ENCODE measurements around the gene ABHD15.

DNA sequence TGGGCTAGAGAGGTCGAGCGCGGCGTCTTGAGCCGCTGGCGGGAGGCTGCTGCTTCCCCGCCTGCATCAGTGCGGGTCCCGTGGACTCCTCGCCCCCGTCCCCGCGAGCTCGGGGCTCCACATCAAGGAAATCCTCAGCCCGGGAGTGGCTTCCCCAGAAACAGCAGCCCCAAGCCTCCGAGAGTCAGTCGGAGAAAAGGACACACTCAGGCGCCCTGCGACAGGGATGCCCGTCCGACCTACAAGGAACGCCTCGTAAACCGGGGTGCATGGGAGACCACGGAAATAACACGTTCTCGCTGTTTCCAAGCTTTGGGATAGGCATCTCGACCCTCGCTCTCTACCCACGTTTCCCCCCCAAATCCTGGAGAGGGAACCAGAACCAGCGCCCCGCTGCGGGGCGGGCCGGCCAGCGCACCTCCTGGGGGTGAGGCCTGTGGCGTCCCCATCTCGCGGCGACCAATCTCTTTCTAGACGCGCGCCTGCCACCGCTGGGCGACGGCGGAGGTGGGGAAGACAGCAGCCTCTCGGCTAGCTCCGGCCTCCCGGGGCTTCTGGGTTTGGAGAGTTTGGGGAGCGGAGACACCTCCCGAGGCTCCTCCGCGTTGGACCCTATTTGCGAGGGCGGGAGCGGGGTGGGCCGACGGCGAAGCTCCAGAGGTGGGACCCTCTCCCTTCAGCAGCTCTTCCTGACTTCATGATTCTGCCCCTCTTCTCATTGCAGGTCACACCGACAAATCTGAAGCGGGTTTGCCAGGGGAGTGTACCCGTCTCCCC is 905 bp upstream of the ABHD15 start:
- TF ChIP-seq, protein P1, sequence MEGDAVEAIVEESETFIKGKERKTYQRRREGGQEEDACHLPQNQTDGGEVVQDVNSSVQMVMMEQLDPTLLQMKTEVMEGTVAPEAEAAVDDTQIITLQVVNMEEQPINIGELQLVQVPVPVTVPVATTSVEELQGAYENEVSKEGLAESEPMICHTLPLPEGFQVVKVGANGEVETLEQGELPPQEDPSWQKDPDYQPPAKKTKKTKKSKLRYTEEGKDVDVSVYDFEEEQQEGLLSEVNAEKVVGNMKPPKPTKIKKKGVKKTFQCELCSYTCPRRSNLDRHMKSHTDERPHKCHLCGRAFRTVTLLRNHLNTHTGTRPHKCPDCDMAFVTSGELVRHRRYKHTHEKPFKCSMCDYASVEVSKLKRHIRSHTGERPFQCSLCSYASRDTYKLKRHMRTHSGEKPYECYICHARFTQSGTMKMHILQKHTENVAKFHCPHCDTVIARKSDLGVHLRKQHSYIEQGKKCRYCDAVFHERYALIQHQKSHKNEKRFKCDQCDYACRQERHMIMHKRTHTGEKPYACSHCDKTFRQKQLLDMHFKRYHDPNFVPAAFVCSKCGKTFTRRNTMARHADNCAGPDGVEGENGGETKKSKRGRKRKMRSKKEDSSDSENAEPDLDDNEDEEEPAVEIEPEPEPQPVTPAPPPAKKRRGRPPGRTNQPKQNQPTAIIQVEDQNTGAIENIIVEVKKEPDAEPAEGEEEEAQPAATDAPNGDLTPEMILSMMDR (IDR thresholded peaks at IDR 0.05), result peak; percentile 53
- TF ChIP-seq PHF8 (IDR thresholded peaks at IDR 0.05; ENCODE audit: borderline replicate concordance, low read depth) (no peak), MAFK (IDR thresholded peaks at IDR 0.05; ENCODE audit: partially characterized antibody) (no peak), RAD21 (conservative IDR thresholded peaks at IDR 0.05 in 1 of 2, IDR thresholded peaks at IDR 0.05 in 1 of 2) (peak in 1 of 2 experiments; percentile 35; a peak in 1 of 5 replicates)
- TF ChIP-seq, protein P2, sequence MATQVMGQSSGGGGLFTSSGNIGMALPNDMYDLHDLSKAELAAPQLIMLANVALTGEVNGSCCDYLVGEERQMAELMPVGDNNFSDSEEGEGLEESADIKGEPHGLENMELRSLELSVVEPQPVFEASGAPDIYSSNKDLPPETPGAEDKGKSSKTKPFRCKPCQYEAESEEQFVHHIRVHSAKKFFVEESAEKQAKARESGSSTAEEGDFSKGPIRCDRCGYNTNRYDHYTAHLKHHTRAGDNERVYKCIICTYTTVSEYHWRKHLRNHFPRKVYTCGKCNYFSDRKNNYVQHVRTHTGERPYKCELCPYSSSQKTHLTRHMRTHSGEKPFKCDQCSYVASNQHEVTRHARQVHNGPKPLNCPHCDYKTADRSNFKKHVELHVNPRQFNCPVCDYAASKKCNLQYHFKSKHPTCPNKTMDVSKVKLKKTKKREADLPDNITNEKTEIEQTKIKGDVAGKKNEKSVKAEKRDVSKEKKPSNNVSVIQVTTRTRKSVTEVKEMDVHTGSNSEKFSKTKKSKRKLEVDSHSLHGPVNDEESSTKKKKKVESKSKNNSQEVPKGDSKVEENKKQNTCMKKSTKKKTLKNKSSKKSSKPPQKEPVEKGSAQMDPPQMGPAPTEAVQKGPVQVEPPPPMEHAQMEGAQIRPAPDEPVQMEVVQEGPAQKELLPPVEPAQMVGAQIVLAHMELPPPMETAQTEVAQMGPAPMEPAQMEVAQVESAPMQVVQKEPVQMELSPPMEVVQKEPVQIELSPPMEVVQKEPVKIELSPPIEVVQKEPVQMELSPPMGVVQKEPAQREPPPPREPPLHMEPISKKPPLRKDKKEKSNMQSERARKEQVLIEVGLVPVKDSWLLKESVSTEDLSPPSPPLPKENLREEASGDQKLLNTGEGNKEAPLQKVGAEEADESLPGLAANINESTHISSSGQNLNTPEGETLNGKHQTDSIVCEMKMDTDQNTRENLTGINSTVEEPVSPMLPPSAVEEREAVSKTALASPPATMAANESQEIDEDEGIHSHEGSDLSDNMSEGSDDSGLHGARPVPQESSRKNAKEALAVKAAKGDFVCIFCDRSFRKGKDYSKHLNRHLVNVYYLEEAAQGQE (IDR thresholded peaks at IDR 0.05), result no peak

Measured in A549 (cell line).